HepG2 (cell line): ENCODE data around the gene STAT5A. TPM values are rescaled to one million over a fixed set of nuclear protein-coding genes. Genes with fewer than 3 reads are reported as not detected.

Experiments used
- ATAC-seq: fragments of 200-7000 bp; cut with Tn5 transposase; 3 replicates; pipeline ENCODE4 v1.9.1; 2020; ENCODE audit warnings: mild to moderate bottlenecking, moderate library complexity
- BruUV-seq: library from RNA; stranded (reverse); fragments of 400-500 nt; replicated peaks from 2 replicates; lab custom pipeline; 2021; lab: Mats Ljungman, UMichigan
- CTCF ChIA-PET: fragments of 300-600 bp; formaldehyde crosslinking; extraction: SDS; loops from one replicate; lab custom pipeline; 2021; ENCODE audit warnings: low total read pairs, inconsistent platforms, low intra/inter-chr PET ratio; lab: Yijun Ruan, JAX
- POLR2A ChIA-PET: fragments of 350-600 bp; sonication (Branson Sonifier 250); formaldehyde crosslinking; loops from one replicate; lab custom pipeline; 2020; ENCODE audit warnings: antibody characterized with exemption, inconsistent platforms; lab: Yijun Ruan, JAX
- DNase-seq: peaks from one replicate; pipeline ENCODE4 v3.0.0-alpha.2; 2015; ENCODE audit warnings: low spot score
- FAIRE-seq: peaks from 3 replicates; lab custom pipeline; 2011; peaks lifted over from hg19 to GRCh38; lab: Jason Lieb, UNC
- H2AFZ ChIP-seq: one replicate; pipeline ENCODE4 v1.6.1; 2011; ENCODE audit warnings: low read length, inconsistent platforms
- H3K27ac ChIP-seq: fragments of 300-600 bp; 3 replicates; pipeline ENCODE4 v1.8.0; 2011; ENCODE audit warnings: mixed run types, mild to moderate bottlenecking, mixed read lengths, low read length, inconsistent platforms; ENCODE audit not compliant: insufficient read depth; ENCODE audit errors: extremely low read length
- H3K27me3 ChIP-seq, 2 experiments: fragments of 200-600 bp in 1 of 2; 2 replicates in 1 of 2; 3 replicates in 1 of 2; pipeline versions ENCODE4 v1.6.0 to v1.8.0; 2011; ENCODE audit warnings: low read length in 2 of 2, mild to moderate bottlenecking in 2 of 2, moderate library complexity in 2 of 2, inconsistent platforms in 1 of 2; ENCODE audit not compliant: insufficient read depth in 2 of 2, control insufficient read depth in 1 of 2
- H3K36me3 ChIP-seq, 2 experiments: fragments of 200-600 bp in 1 of 2; replicated peaks in 1 of 2; 2 replicates in 1 of 2; 3 replicates in 1 of 2; pipeline versions ENCODE4 v1.5.1 to v1.8.0; 2011; ENCODE audit warnings: low read length in 2 of 2, inconsistent platforms in 1 of 2; ENCODE audit not compliant: insufficient read depth in 2 of 2, control insufficient read depth in 1 of 2
- H3K4me1 ChIP-seq: 2 replicates; pipeline ENCODE4 v1.5.1; 2012; ENCODE audit warnings: low read length, inconsistent platforms; ENCODE audit not compliant: insufficient read depth
- H3K4me2 ChIP-seq: 2 replicates; pipeline ENCODE4 v1.6.0; 2011; ENCODE audit warnings: low read depth, low read length, inconsistent platforms
- H3K4me3 ChIP-seq, 3 experiments: fragments of 200-600 bp in 1 of 3; sonication (generic), shearing (Covaris generic) in 1 of 3; replicated peaks in 1 of 3; 2 replicates each; pipeline ENCODE4 v1.5.1; 2011 to 2016; ENCODE audit warnings: low read length in 3 of 3, inconsistent platforms in 2 of 3, low read depth in 2 of 3, mild to moderate bottlenecking in 2 of 3, control low read depth in 1 of 3, mixed read lengths in 1 of 3; ENCODE audit not compliant: insufficient read depth in 1 of 3
- H3K79me2 ChIP-seq: one replicate; pipeline ENCODE4 v1.6.1; 2011; ENCODE audit warnings: low read length, inconsistent platforms; ENCODE audit not compliant: insufficient read depth
- H3K9ac ChIP-seq: 2 replicates; pipeline ENCODE4 v1.6.0; 2011; ENCODE audit warnings: mild to moderate bottlenecking, low read depth, low read length, inconsistent platforms; ENCODE audit not compliant: insufficient read depth
- H3K9me3 ChIP-seq: 2 replicates; pipeline ENCODE4 v1.5.1; 2012; ENCODE audit warnings: mild to moderate bottlenecking, low read length
- H4K20me1 ChIP-seq: 2 replicates; pipeline ENCODE4 v1.6.0; 2011; ENCODE audit warnings: inconsistent platforms, mild to moderate bottlenecking, low read length, moderate library complexity; ENCODE audit not compliant: insufficient read depth
- ATF7-NPFF ChIP-seq: sonication (generic); formaldehyde crosslinking; IDR thresholded peaks from 2 replicates; pipeline ENCODE4 v1.8.1; 2023; ENCODE audit warnings: mild to moderate bottlenecking, low read depth, missing genetic modification reagents, moderate library complexity
- ELF1 ChIP-seq: sonication (generic); formaldehyde crosslinking; IDR thresholded peaks from 2 replicates; pipeline ENCODE4 v1.4.0; 2020; ENCODE audit warnings: missing genetic modification reagents
- HES4 ChIP-seq: sonication (generic); formaldehyde crosslinking; IDR thresholded peaks from 2 replicates; pipeline ENCODE4 v1.9.0; 2021; ENCODE audit warnings: mild to moderate bottlenecking, missing genetic modification reagents, borderline replicate concordance
- MTA1 ChIP-seq: sonication (generic); formaldehyde crosslinking; IDR thresholded peaks from 2 replicates; pipeline ENCODE4 v1.4.0; 2020; ENCODE audit warnings: missing genetic modification reagents, mild to moderate bottlenecking, borderline replicate concordance
- REL ChIP-seq: sonication (generic); formaldehyde crosslinking; conservative IDR thresholded peaks from 2 replicates; pipeline ENCODE4 v1.8.0; 2022; ENCODE audit warnings: mild to moderate bottlenecking, missing genetic modification reagents, moderate library complexity
- ZFP41 ChIP-seq: sonication (generic); formaldehyde crosslinking; IDR thresholded peaks from 2 replicates; pipeline ENCODE4 v1.4.0; 2020; ENCODE audit warnings: mild to moderate bottlenecking, missing genetic modification reagents, borderline replicate concordance
- ZNF552 ChIP-seq: sonication (generic); formaldehyde crosslinking; IDR thresholded peaks from 2 replicates; pipeline ENCODE4 v1.9.0; 2022; ENCODE audit warnings: missing genetic modification reagents, mild to moderate bottlenecking, borderline replicate concordance
- ZNF615 ChIP-seq: sonication (generic); formaldehyde crosslinking; IDR thresholded peaks from 2 replicates; pipeline ENCODE4 v1.5.0; 2020; ENCODE audit warnings: mild to moderate bottlenecking, missing genetic modification reagents, borderline replicate concordance
- ZNF619 ChIP-seq: sonication (generic); formaldehyde crosslinking; IDR thresholded peaks from 2 replicates; pipeline ENCODE4 v1.4.0; 2020; ENCODE audit warnings: mild to moderate bottlenecking, missing genetic modification reagents
- ZNF747 ChIP-seq: sonication (generic); formaldehyde crosslinking; IDR thresholded peaks from 2 replicates; pipeline ENCODE4 v1.8.1; 2023; ENCODE audit warnings: missing genetic modification reagents, mild to moderate bottlenecking, borderline replicate concordance
- ZSCAN21 ChIP-seq: sonication (generic); formaldehyde crosslinking; IDR thresholded peaks from 2 replicates; pipeline ENCODE4 v1.8.0; 2022; ENCODE audit warnings: mild to moderate bottlenecking, missing genetic modification reagents, moderate library complexity, borderline replicate concordance
- WGBS: methylation state at CpG from one replicate; pipeline ENCODE4 v1.1.6; 2017; ENCODE audit warnings: low lambda C conversion rate; 5-methylcytosine and 5-hydroxymethylcytosine counted together
- in situ Hi-C: cut with HindIII; loops from 2 replicates; pipeline ENCODE4 v1.10.0; 2017; ENCODE audit warnings: low pct_unique_long_range_greater_than_20kb; ENCODE audit not compliant: extremely low pct_ligation_motif_present
- intact Hi-C: fragments of 100-400 bp; cut with micrococcal nuclease; formaldehyde crosslinking; loops from one replicate; pipeline ENCODE4 v1.10.0; 2022; ENCODE audit not compliant: unreplicated experiment
- polyA plus RNA-seq, 8 experiments: library from polyadenylated mRNA; depleted of rRNA in 3 of 8; stranded (reverse) in 7 of 8; unstranded in 1 of 8; fragments of >200 nt; fragmentation: Illumina TruSeq in 4 of 8; extraction: Trizol in 4 of 8; gene quantifications; 2 replicates each; pipeline versions ENCODE4 v1.2.1 to v1.2.3, GENCODE V29; 2011 to 2016; ENCODE audit warnings: low read depth in 4 of 8, missing spikeins in 1 of 8, mixed read lengths in 1 of 8; ENCODE audit not compliant: insufficient read depth in 1 of 8
- total RNA-seq, 5 experiments: library from RNA; depleted of rRNA; stranded (reverse); fragments of >200 nt; fragmentation: Illumina TruSeq; extraction: Trizol; gene quantifications; 2 replicates each; pipeline ENCODE4 v1.2.3, GENCODE V29; 2016; ENCODE audit warnings: low read depth in 1 of 5

Gene STAT5A
- total and polyA plus RNA-seq, 2 of the 13 experiments (the other 11 are each of a cell fraction or from before 2014, with no cell fraction given) = 1.4 to 4.1 TPM

DNA sequence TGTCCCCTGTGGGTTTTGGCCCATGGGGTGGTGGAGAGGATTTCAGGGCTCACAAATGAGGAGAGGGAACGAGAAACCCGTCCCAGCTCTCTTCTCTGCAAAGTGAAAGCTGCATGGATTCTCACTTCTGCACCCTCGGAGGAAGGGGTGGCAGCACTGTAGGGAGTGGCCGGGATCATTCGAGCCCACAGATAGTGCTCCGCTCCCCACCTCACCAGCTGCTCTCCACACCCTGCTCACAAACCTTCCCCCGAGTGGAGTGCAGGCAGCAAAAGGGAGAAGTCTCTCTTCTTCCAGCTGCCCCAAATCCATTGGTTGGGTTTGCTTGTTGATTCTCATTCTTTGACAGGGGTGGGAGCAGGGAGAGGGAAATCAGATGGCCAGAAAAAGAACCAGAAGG lies 20.1 kb downstream of the STAT5A start:
- POLR2A ChIA-PET = interaction anchor here (0.6 to 2.9 kb wide), 3 partner anchors 14 to 97 kb away, joined by 3 to 11 read pairs (median 4); no protein-coding TSS in a partner anchor
- no peak for TF ChIP-seq ZFP41 (CRISPR knock-in tag)
- WGBS = 74% methylated on average over 7 of the region's 7 CpGs

GRCh38 chr17:42309142-42309541 lies 20.8 kb downstream of the STAT5A start:
- 54% methylated on average over 7 of the region's 9 CpGs for WGBS
- ATAC-seq (no peak), DNase-seq (no peak), FAIRE-seq (no peak)
- H2AFZ ChIP-seq = no peak overlapping the region
- no peaks in the 10 kb centered on the region for H3K79me2 ChIP-seq
- ChIA-PET CTCF (no interaction called here), POLR2A (interaction anchor here (1.2 to 2.9 kb wide), 2 partner anchors 15 to 32 kb away, joined by 4 to 11 read pairs; no protein-coding TSS in a partner anchor)
- H3K27me3 ChIP-seq = no peaks in the 10 kb centered on the region
- no peaks in the 10 kb centered on the region for H3K9me3 ChIP-seq
- no peak overlapping the region for H3K4me3 ChIP-seq
- no peak for TF ChIP-seq ATF7-NPFF (CRISPR knock-in tag)
- TF ChIP-seq ELF1 (CRISPR knock-in tag) = no peak
- TF ChIP-seq ZNF619 (CRISPR knock-in tag) = no peak
- 0 out of 2 replicates have a peak, but pooled peaks have one; percentile 47 for TF ChIP-seq HES4
- no peak for TF ChIP-seq ZSCAN21 (CRISPR knock-in tag)
- 0 out of 2 replicates have a peak, but pooled peaks have one; percentile 18 for TF ChIP-seq MTA1 (CRISPR knock-in tag)
- no peak for TF ChIP-seq REL
- no peak for TF ChIP-seq ZNF552 (CRISPR knock-in tag)
- no peak for TF ChIP-seq ZNF747 (CRISPR knock-in tag)
- TF ChIP-seq ZNF615 (CRISPR knock-in tag) = no peak
- in situ Hi-C loops = no loop called here
- intact Hi-C loops = no loop called here
- H4K20me1 ChIP-seq = no peaks in the 10 kb centered on the region
- H3K4me1 ChIP-seq = peaks cover 82% of the 10 kb centered on the region
- no peak overlapping the region for H3K27ac ChIP-seq
- no TSS peak for BruUV-seq
- 0 out of 5 replicates have a peak, but pooled peaks cover 0 to 4% of the 10 kb centered on the region in 2 experiments for H3K36me3 ChIP-seq
- no peak overlapping the region for H3K4me2 ChIP-seq
- no peak overlapping the region for H3K9ac ChIP-seq

More for the DNA sequence above, 20.1 kb downstream of the STAT5A start:
- Histone ChIP-seq H3K9me3 (no peaks in the 10 kb centered on the region), H3K27ac (no peak overlapping the region), H3K4me1 (peaks cover 82% of the 10 kb centered on the region), H2AFZ (no peak overlapping the region), H3K4me2 (no peak overlapping the region), H4K20me1 (no peaks in the 10 kb centered on the region), H3K4me3 (no peak overlapping the region), H3K36me3 (0 out of 5 replicates have a peak, but pooled peaks cover 0 to under 1% of the 10 kb centered on the region in 2 experiments), H3K27me3 (no peaks in the 10 kb centered on the region), H3K79me2 (no peaks in the 10 kb centered on the region), H3K9ac (no peak overlapping the region)
- DNase-seq (no peak), FAIRE-seq (no peak), ATAC-seq (no peak)
- intact Hi-C loops (no loop called here), in situ Hi-C loops (no loop called here)
- CTCF ChIA-PET = no interaction called here
- BruUV-seq = no TSS peak
